Renal cortex interstitium (tissue), 11 donors: ENCODE results near the gene SLC2A10. TPM values are rescaled to one million over a fixed set of nuclear protein-coding genes. Genes with fewer than 3 reads are reported as not detected.

Experiments used
- DNase-seq, 11 donors: peaks; one replicate each; pipeline ENCODE4 v3.0.0-alpha.2; 2013; ENCODE audit warnings: low read depth in 9 of 11, low spot score in 4 of 11; ENCODE audit errors: extremely low read depth in 1 of 11
- polyA plus RNA-seq, 3 donors: library from polyadenylated mRNA; unstranded; fragments of 120-200 nt; gene quantifications; one replicate each; pipeline ENCODE4 v1.2.1, GENCODE V29; 2013; ENCODE audit not compliant: insufficient read length in 3 of 3

Gene SLC2A10
- polyA plus RNA-seq, 3 donors, result 15.3 to 18.8 (median 16.8) TPM

DNA sequence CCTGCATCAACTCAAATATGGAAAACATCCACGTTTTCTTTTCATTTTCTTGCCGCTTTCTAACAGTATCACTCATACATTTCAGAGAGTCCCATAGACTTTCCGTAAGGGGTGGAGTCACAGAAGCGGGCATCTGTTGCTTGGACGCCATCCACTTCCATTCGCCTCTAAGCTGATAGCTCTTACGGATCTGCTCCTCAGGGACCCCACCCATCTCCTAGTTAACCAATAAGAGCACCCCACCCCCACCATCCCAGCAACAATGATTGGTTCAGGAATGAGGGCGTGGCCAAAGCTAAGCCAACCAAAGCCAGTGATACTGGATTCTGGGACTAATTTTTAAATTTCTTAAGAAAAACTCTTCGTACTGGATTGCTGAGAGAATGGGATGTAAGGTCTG is 42.4 kb downstream of the SLC2A10 start:
- DNase-seq, result no peak

DNA sequence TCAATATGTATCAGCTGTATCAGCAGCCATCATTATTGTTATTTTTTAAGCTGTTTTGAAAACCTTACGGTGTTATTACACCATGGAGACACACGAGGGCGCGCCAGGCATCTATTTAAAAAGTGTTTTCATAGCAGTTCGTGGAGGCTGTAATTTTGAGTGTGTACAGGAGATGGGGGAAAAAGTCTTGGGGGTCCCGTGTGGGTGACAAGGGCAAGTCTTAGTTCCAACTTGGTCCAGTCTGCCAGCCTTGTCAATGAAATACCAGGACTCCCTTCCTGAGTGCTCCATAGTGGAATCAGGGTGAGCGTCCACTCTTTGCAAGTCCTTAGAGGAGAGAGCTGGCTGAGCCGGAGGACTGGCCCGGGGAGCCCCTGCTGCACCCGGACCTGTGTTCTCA is 43.3 kb downstream of the SLC2A10 start:
- peak in 4 of 11 donors; percentile 47 to 63 (median 50) for DNase-seq

GRCh38 chr20:46755483-46756413 is 46.3 kb downstream of the SLC2A10 start:
- DNase-seq, result no peak

DNA sequence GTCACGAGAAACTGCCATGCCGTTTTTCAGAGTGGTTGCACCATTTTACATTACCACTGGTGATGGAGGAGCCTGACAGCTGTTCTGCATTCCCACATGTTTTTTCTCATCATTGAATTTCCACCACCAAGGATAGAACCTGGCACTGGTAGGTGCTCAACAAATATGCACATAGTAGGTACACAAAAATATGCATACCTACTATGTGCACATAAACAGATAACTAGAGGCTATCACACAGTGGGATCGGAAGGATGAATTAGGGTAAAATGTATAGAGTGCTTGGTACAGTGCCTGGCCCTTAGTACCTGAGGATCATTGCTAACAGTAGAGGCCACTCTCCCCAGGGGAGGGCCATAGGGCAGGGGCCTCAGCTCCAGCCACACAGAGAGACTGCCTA is 47.0 kb downstream of the SLC2A10 start:
- DNase-seq, result no peak

DNA sequence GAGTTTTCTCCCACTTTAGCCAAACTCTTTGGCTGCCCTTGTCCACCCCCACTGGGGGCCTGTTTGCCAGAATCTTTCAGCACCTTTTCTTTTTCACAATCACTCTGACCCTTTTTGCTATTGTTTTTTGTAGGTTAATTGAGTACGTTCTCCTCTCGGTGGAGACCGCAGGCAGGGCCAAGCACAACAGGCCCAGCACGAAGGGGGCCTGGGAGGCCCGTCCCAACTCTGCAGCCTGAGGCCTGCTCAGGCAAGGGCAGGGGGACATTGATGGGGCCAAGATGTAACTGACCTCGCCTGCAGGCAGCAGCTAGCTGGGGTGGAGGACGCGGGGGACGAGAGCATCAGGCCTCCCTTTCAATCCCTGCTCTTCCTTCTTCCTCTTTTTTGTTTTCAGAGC is 47.7 kb downstream of the SLC2A10 start:
- no peak for DNase-seq

GRCh38 chr20:46757754-46758678 is 48.6 kb downstream of the SLC2A10 start:
- DNase-seq, result peak in 5 of 11 donors; percentile 41 to 63 (median 43)

- no peak for DNase-seq
Observed at GRCh38 chr20:46758929-46759669, 49.6 kb downstream of the SLC2A10 start.

DNA sequence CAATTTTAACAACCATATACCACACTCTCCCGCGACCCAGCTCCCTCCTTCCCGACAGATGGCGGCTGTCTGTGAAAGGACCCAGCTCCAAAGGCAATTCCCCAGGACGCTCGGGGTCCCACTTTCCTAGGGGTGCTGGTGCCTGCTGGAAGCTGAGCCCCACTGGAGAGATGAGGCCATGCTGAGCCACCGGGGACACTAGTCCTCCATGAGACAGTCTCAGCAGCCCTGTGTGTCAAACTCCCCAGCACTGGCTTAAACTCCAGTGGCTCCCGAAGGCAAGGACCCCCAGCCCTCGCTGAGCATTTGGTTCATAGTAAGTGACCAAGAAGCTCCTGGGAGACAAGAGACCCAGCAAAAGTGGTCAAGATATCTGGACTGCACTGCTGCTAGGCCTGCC is 52.1 kb downstream of the SLC2A10 start:
- no peak for DNase-seq

- no peak for DNase-seq
Observed at GRCh38 chr20:46764068-46764467, 54.6 kb downstream of the SLC2A10 start.

GRCh38 chr20:46765506-46766120 is 56.2 kb downstream of the SLC2A10 start:
- DNase-seq, result no peak

- DNase-seq, result no peak
Observed at GRCh38 chr20:46767127-46767761, 57.8 kb downstream of the SLC2A10 start.

GRCh38 chr20:46770330-46771194 is 61.1 kb downstream of the SLC2A10 start:
- DNase-seq, result no peak

DNA sequence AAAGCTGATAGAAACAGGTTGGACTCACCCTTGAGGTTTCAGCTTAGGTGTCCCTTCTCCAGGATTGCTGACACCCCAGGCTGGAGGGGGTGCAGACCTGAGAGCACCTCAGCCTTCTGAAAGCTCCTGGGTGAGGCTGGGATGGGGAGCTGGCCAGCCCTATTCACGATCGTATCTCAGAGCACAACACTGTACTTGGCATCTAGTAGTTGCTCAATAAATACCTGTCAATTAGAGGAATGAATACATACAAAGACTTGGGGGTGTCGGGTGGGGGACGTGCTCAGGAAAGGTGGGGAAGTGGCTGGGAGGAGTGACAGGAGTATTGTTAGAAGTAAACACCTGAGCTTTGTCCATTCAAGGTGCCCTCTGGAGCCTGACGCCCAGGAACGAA is 61.7 kb downstream of the SLC2A10 start:
- no peak for DNase-seq

- DNase-seq, result no peak
Observed at GRCh38 chr20:46772901-46773300, 63.5 kb downstream of the SLC2A10 start.

GRCh38 chr20:46773680-46774079 is 64.2 kb downstream of the SLC2A10 start:
- DNase-seq, result no peak

DNA sequence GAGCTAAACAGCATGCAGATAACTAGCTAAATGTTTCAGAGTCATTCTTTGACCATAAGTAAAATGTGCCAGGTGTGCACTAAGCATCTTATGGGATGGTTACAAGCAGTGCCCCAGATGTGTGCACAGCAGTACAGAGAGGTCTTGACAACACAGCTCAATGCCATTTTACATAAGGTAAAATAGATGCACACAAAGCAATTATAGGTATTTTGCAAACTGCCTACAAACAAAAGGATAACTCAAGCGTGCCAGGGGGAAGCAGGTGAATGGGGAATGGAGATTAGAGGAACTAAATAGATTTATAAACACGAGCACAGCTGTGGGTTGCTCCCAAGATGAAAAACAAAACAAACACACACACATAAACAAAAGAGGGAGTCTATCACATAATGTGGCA is 64.8 kb downstream of the SLC2A10 start:
- DNase-seq, result no peak

DNA sequence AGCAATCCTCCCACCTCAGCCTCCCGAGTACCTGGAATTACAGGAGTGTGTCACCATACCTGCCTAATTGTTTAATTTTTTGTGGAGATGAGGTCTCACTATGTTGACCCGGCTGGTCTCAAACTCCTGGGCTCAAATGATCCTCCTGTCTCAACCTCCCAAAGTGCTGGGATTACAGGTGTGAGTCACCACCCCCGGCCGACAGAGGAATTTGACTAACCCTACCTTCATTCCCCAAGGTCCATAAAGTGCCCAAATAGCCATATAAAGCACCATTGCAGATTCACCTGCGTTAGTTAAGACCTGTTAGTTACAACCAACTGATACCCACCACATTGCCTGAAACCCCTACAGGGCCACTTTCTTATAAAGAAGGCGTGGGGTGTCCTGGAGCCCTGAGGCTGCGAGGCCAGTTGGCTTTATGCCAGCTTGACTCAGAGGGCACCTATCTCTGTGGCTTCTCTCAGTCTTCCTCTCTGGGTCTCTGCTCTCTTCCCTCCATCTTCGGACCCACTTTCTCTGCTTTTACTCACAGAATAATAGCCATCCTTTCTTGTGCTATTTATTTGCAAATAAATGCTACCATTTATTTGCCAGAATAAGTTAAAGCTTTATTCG is 65.6 kb downstream of the SLC2A10 start:
- no peak for DNase-seq
